ENCODE measurements around the gene RCHY1. TPM values are rescaled to one million over a fixed set of nuclear protein-coding genes. Genes with fewer than 3 reads are reported as not detected.

Gene RCHY1
- total and polyA plus RNA-seq, 10 donors = 9.4 to 51.2 (median 39.7) TPM

DNA sequence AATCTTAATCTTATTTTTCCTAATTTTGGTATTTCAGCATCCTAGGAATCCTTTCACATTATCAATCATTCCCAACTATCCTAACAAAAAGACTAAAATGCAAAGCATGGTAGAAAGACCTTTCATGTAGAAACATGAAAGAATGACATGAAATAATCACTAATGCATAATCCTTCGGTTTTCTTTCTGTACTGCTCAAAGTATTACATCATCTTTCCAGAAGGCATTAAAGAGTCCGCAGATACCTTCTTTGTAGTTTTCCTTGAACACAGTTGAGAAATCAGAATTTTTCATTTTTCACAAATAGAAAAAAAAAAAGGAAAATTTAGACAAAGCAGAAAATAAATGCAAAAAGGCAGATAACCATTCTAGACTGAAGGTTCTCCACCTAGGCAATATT is 11.5 kb downstream of the RCHY1 start:
- no peak for DNase-seq
- Histone ChIP-seq H3K4me3 (no peak overlapping the region), H3K9me3 (peaks cover 0 to 4% (median 0%) of the 10 kb centered on the region in 8 donors), H3K27me3 (replicated peaks in 1 of 7) (no peaks in the 10 kb centered on the region), H3K36me3 (peaks cover 0 to 98% (median 45%) of the 10 kb centered on the region in 6 donors), H3K4me1 (peaks cover 0 to 24% (median 0%) of the 10 kb centered on the region in 6 donors), H3K27ac (no peak overlapping the region)
- intact Hi-C loops (cut with DNase I; ENCODE audit: low total_unique reads) = no loop called here
- TF ChIP-seq, protein P1, sequence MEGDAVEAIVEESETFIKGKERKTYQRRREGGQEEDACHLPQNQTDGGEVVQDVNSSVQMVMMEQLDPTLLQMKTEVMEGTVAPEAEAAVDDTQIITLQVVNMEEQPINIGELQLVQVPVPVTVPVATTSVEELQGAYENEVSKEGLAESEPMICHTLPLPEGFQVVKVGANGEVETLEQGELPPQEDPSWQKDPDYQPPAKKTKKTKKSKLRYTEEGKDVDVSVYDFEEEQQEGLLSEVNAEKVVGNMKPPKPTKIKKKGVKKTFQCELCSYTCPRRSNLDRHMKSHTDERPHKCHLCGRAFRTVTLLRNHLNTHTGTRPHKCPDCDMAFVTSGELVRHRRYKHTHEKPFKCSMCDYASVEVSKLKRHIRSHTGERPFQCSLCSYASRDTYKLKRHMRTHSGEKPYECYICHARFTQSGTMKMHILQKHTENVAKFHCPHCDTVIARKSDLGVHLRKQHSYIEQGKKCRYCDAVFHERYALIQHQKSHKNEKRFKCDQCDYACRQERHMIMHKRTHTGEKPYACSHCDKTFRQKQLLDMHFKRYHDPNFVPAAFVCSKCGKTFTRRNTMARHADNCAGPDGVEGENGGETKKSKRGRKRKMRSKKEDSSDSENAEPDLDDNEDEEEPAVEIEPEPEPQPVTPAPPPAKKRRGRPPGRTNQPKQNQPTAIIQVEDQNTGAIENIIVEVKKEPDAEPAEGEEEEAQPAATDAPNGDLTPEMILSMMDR (IDR thresholded peaks at IDR 0.05 in 8 of 11, conservative IDR thresholded peaks at IDR 0.05 in 3 of 11) = no peak
- TF ChIP-seq POLR2AphosphoS5 (IDR thresholded peaks at IDR 0.05) (no peak), POLR2A (IDR thresholded peaks at IDR 0.05) (no peak)
- WGBS, 5 donors = 94 to 99% (median 97%) methylated on average over 2 of the region's 2 CpGs

GRCh38 chr4:75499900-75500299 is 14.3 kb downstream of the RCHY1 start:
- H3K9me3 ChIP-seq = peaks cover 0 to 4% (median 0%) of the 10 kb centered on the region in 8 donors
- H3K4me1 ChIP-seq = peaks cover 0 to 34% (median 10%) of the 10 kb centered on the region in 6 donors
- no peak for TF ChIP-seq POLR2A (IDR thresholded peaks at IDR 0.05)
- TF ChIP-seq POLR2AphosphoS5 (IDR thresholded peaks at IDR 0.05) = no peak
- TF ChIP-seq, protein P1 (IDR thresholded peaks at IDR 0.05 in 8 of 11, conservative IDR thresholded peaks at IDR 0.05 in 3 of 11) = no peak
- no peak for DNase-seq
- H3K4me3 ChIP-seq = no peak overlapping the region
- 89 to 98% (median 98%) methylated on average over 2 of the region's 2 CpGs for WGBS, 5 donors
- H3K27me3 ChIP-seq (replicated peaks in 1 of 7) = no peaks in the 10 kb centered on the region
- peaks cover 0 to 94% (median 33%) of the 10 kb centered on the region in 6 donors for H3K36me3 ChIP-seq
- intact Hi-C loops (cut with DNase I; ENCODE audit: low total_unique reads) = no loop called here
- H3K27ac ChIP-seq = no peak overlapping the region

DNA sequence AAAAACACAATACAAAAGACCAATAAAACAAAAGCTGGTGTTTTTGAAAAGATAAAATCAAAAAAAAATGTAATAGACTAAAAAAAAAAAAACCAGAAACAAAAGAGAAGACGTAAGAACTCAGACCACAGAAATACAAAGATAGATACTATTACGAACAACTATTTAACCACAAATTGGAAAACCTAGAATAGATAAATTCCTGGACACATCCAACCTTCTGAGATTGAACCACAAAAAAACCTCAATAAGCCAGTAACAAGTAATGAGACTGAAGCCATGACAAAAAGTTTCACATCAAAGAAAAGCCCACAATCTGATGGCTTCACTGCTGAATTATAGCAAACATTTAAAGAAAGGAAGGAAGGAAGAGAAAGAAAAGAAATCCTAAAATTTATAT is 16.2 kb downstream of the RCHY1 start:
- H3K36me3 ChIP-seq = peaks cover 0 to 93% (median 28%) of the 10 kb centered on the region in 6 donors
- no peak for TF ChIP-seq POLR2AphosphoS5 (IDR thresholded peaks at IDR 0.05)
- peaks cover 0 to 4% (median 0%) of the 10 kb centered on the region in 8 donors for H3K9me3 ChIP-seq
- intact Hi-C loops (cut with DNase I; ENCODE audit: low total_unique reads) = no loop called here
- H3K4me1 ChIP-seq = peaks cover 0 to 43% (median 10%) of the 10 kb centered on the region in 6 donors
- no peak for DNase-seq
- WGBS, 5 donors = 70 to 83% (median 83%) methylated on average over 2 of the region's 2 CpGs
- H3K27ac ChIP-seq = no peak overlapping the region
- H3K4me3 ChIP-seq = no peak overlapping the region
- H3K27me3 ChIP-seq (replicated peaks in 1 of 7) = no peaks in the 10 kb centered on the region

GRCh38 chr4:75497133-75497532 is 17.1 kb downstream of the RCHY1 start:
- Histone ChIP-seq H3K27ac (no peak overlapping the region), H3K4me1 (peaks cover 0 to 43% (median 10%) of the 10 kb centered on the region in 6 donors), H3K27me3 (replicated peaks in 1 of 7) (no peaks in the 10 kb centered on the region), H3K36me3 (peaks cover 0 to 93% (median 26%) of the 10 kb centered on the region in 6 donors), H3K4me3 (no peak overlapping the region), H3K9me3 (peaks cover 0 to 4% (median 0%) of the 10 kb centered on the region in 8 donors)
- intact Hi-C loops (cut with DNase I; ENCODE audit: low total_unique reads) = no loop called here
- TF ChIP-seq, protein P1 (IDR thresholded peaks at IDR 0.05 in 8 of 11, conservative IDR thresholded peaks at IDR 0.05 in 3 of 11) = no peak
- TF ChIP-seq POLR2AphosphoS5 (IDR thresholded peaks at IDR 0.05) (no peak), POLR2A (IDR thresholded peaks at IDR 0.05) (no peak)
- no peak for DNase-seq
- WGBS, 5 donors = 76 to 90% (median 86%) methylated on average over 5 of the region's 5 CpGs
